ENCODE results near the gene TENM3. TPM values are rescaled to one million over a fixed set of nuclear protein-coding genes. Genes with fewer than 3 reads are reported as not detected.
"Not testable (repeated sequence)": the region's sequence is repeated elsewhere in the genome, so short reads cannot be mapped to it uniquely, and the experiment has no call there.

Gene TENM3
- total RNA-seq, 2 experiments from 2014 or later = not detected

DNA sequence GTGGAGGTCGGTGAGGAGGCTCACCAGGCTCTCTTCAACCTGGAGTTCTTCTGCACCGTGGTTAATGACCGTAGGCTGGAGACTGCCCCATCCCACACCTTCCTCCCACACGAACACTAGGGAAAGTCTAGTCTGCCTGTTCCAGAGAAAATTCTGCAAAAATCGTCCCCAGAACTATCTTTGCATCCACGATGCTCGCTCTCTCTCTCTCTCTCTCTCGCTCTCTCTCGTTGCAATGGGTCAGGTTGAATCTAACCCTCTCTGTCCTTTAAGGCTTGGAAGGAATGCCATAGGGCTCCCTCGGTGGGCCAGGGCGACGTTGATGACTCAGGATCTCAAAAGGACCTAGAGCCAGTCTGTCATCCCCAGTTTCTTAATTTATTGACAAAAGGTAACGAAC lies 562.5 kb downstream of the TENM3 start:
- CTCF ChIA-PET = interaction anchor here (1.0 to 1.6 kb wide), 2 partner anchors 19 to 24 kb away, joined by 3 read pairs; no protein-coding TSS in a partner anchor
- no peak overlapping the region for H3K27ac Mint-ChIP-seq
- intact Hi-C loops (cut with micrococcal nuclease) = loop anchor here (1.0 to 5.0 kb wide), 4 partner anchors 327 to 1663 kb away; no protein-coding TSS in a partner anchor
- H3K4me3 Mint-ChIP-seq = no peak overlapping the region
- peaks cover 17% of the 10 kb centered on the region for H3K4me1 Mint-ChIP-seq (ENCODE audit: low read depth)
- no peak for DNase-seq
- no peaks in the 10 kb centered on the region for H3K36me3 Mint-ChIP-seq (ENCODE audit: low read depth)
- H3K9me3 Mint-ChIP-seq = peaks cover 5% of the 10 kb centered on the region
- H3K27me3 Mint-ChIP-seq (ENCODE audit: low read depth) = no peaks in the 10 kb centered on the region

DNA sequence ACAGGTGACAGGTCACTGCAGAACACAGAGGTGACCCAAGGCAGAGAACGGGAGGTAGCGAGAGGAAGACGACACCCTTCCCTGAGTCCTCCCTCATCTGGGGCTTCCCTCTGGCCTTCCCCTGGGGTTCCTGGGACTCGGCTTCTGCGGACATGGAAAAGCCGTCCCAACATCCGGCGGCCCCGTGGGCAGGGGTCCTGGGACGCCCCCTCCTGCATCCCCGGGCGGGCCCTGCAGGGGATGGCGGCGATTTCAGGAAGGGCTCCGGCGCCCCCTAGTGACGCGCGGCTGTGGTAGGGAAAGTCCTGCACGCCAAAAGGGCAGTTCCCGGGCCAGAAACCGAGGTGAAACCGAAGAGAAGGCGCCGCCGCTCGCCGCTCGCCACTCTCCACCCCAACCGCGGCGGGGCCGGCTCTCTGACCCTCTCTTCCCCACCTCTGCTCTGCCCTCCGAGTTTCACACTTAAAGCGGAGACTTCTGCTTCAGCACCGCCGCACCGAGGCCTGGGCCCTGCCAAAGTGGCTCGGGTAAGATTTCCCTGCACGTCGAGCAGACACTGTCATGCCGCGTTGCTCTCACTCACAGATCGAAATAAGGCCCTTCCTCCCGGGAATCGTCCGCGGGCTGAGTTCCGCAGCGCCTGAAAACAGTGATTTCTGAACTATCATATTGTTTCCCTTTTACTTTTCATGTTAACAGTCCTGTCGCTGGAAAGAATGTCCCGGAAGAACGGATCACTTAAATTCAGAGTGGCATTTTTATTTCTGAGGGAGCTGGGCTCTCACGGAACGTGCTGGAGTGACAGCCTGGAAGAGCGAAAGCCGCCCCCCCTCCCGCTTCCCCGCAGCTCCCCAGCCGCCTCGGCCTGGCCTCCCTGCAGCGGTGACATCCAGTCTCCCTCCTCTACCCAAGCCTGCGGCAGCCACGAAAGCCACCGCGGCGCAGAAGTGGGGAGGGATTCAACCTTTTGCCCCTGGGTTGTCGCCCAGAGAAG lies 563.4 kb downstream of the TENM3 start:
- Mint-ChIP-seq H3K9me3 (peaks cover 9% of the 10 kb centered on the region), H3K4me1 (ENCODE audit: low read depth) (peaks cover 17% of the 10 kb centered on the region), H3K27ac (no peak overlapping the region), H3K27me3 (ENCODE audit: low read depth) (no peaks in the 10 kb centered on the region), H3K36me3 (ENCODE audit: low read depth) (no peaks in the 10 kb centered on the region), H3K4me3 (peak overlapping the region; percentile 77)
- peak; percentile 77 for DNase-seq
- CTCF ChIA-PET = interaction anchor here (0.7 to 1.6 kb wide), 4 partner anchors 11 to 380 kb away, joined by 3 to 4 read pairs (median 3); no protein-coding TSS in a partner anchor
- intact Hi-C loops (cut with micrococcal nuclease) = loop anchor here (1.0 to 5.0 kb wide), 4 partner anchors 328 to 1664 kb away; no protein-coding TSS in a partner anchor

DNA sequence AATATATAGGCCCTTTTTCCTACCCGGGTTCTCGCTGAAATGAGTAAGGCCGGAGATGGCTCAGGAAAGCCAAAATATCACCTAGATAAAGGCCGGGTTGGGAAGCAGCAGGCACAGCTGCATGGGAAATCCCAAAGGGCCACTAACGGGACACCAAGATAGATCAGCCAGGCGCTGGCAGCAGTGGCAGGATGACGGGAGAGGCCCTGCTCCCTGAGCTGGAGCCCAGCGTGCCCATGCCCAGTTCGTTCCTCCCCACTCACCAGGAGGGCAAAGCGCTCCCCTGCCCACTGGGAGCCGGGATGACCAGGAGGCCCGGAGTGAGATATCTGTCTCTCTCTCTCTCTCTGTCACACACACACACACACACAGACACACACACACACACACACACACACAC lies 564.1 kb downstream of the TENM3 start:
- intact Hi-C loops (cut with micrococcal nuclease) = loop anchor here (2.0 to 5.0 kb wide), 3 partner anchors 455 to 1665 kb away; no protein-coding TSS in a partner anchor

DNA sequence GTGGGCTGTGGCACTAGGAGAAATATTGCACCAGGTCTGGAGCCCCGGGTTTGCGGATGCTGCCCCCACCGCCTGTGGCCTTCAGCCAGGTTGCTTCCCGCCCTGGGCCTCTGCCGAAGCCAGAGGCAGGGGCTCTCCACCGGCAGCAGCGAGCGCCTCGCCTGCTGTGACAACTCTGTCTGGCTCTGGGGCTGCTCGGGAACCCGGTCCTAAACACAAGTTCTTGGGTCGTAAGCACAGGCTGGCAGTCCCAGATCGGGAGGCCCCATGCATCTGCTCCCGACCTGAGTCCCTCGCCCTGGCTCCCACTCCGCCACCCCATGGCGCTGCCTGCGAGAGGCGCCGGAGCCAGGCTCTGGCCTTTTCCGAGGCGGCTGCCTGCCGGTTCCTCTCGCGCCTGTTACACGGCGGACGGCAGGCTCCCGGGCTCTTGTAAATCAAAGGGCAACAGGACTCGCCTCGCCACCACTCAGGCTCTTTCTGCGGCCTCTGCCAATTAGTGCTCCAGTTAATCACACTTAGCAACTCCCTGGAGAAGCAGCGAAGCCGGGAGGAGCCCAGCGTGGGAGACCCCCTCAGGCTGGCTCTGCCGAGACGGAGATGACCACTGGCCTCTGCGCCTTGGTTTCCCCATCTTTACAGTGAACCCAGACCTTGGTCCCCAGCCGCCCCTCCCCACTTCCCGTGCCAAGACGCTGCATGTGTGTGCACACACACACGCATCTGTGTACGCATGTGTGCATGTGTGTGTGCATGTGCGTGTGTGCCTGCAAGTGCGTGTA lies 564.8 kb downstream of the TENM3 start:
- H3K36me3 Mint-ChIP-seq (ENCODE audit: low read depth) = peaks cover 2% of the 10 kb centered on the region
- H3K4me1 Mint-ChIP-seq (ENCODE audit: low read depth) = peaks cover 17% of the 10 kb centered on the region
- no peak overlapping the region for H3K4me3 Mint-ChIP-seq
- H3K9me3 Mint-ChIP-seq = peaks cover 15% of the 10 kb centered on the region
- no peak for DNase-seq
- intact Hi-C loops (cut with micrococcal nuclease) = loop anchor here (2.0 to 5.0 kb wide), 3 partner anchors 454 to 1665 kb away; no protein-coding TSS in a partner anchor
- CTCF ChIA-PET = interaction anchor here (0.5 kb wide), 1 partner anchor 341 kb away, joined by 4 read pairs; no protein-coding TSS in a partner anchor
- H3K27ac Mint-ChIP-seq = no peak overlapping the region
- H3K27me3 Mint-ChIP-seq (ENCODE audit: low read depth) = no peaks in the 10 kb centered on the region

More for the DNA sequence above, 564.1 kb downstream of the TENM3 start:
- Mint-ChIP-seq H3K27me3 (ENCODE audit: low read depth) (no peaks in the 10 kb centered on the region), H3K27ac (no peak overlapping the region), H3K9me3 (peaks cover 13% of the 10 kb centered on the region), H3K4me1 (ENCODE audit: low read depth) (peaks cover 17% of the 10 kb centered on the region), H3K4me3 (no peak overlapping the region), H3K36me3 (ENCODE audit: low read depth) (peaks cover 2% of the 10 kb centered on the region)
- CTCF ChIA-PET = interaction anchor here (0.5 to 1.1 kb wide), 4 partner anchors 11 to 381 kb away, joined by 3 to 4 read pairs (median 4); no protein-coding TSS in a partner anchor
- no peak for DNase-seq

DNA sequence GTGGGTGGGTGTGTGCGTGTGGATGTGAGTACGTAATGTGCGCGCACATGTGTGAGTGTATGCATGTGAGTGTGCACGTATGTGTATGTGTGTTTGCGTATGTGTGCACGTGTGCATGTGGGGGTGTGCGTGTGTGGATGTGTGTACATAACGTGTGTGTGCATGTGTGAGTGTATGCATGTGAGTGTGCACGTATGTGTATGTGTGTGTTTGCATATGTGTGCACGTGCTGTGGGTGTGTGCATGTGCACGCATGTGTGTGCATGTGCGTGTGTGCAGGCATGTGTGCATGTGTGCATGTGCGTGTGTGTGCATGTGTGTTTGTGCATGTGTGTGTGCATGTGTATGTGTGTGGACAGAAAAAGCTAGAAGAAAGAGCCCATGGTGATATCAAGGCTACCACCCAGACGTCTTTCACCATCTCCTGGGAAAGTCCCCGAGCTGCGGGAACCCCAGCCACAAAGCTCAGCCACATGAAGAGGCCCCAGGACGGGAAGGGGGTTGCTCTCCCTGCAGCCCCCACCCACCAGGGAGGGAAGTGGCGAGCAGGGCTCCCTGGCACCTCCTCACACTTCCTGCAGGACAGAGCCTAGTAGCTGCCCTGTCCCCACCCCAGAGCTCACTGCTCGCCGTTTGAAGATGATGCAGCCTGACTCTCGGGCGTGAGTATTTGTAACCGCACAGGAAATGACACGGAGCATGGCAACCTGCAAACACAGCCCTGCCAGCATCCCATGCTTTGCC lies 565.6 kb downstream of the TENM3 start:
- no peak overlapping the region for H3K27ac Mint-ChIP-seq
- DNase-seq = peak; percentile 71
- CTCF ChIA-PET = interaction anchor here (0.7 kb wide), 2 partner anchors 110 to 131 kb away, joined by 3 read pairs; no protein-coding TSS in a partner anchor

DNA sequence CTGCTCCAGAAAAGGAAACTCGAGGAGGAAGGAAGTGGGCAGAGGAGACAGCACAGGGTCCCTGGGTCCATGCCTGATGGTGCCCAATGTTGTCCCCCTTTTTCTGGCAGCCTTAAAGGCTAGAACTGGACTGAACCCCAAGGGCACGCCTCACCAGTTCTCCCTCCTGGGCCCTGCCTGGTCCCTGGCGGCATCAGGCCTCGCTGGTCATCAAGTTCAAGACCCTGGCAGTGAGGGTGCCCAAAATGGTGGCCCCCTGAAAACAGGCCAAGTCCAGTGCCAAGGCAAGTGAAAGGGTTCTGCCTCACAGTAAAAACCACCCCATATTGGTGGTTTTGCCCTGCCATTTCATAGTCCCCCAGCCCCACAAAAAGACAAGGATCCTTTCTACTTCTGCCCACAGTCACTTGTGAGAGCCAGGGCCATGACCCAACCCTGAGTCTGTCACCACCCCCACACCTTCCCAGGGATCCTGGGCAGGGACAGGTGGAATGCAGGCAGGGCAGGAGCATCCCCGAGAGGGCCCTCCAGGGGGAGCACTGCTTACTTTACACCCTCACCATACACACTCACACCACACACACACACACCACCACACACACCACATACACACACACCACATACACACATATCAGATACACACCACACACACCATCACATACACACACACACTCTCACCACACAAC lies 566.4 kb downstream of the TENM3 start:
- DNase-seq = peak; percentile 24
- no peak overlapping the region for H3K4me3 Mint-ChIP-seq
- H3K36me3 Mint-ChIP-seq (ENCODE audit: low read depth) = peaks cover 2% of the 10 kb centered on the region
- no peaks in the 10 kb centered on the region for H3K27me3 Mint-ChIP-seq (ENCODE audit: low read depth)
- intact Hi-C loops (cut with micrococcal nuclease) = loop anchor here (1.0 to 5.0 kb wide), 2 partner anchors 109 to 453 kb away; no protein-coding TSS in a partner anchor
- peaks cover 15% of the 10 kb centered on the region for H3K9me3 Mint-ChIP-seq
- CTCF ChIA-PET = interaction anchor here (0.7 kb wide), 2 partner anchors 109 to 130 kb away, joined by 3 read pairs; no protein-coding TSS in a partner anchor
- H3K27ac Mint-ChIP-seq = no peak overlapping the region
- peaks cover 17% of the 10 kb centered on the region for H3K4me1 Mint-ChIP-seq (ENCODE audit: low read depth)

More for the DNA sequence above, 565.6 kb downstream of the TENM3 start:
- H3K36me3 Mint-ChIP-seq (ENCODE audit: low read depth) = peaks cover 2% of the 10 kb centered on the region
- peaks cover 15% of the 10 kb centered on the region for H3K9me3 Mint-ChIP-seq
- H3K27me3 Mint-ChIP-seq (ENCODE audit: low read depth) = no peaks in the 10 kb centered on the region
- peaks cover 17% of the 10 kb centered on the region for H3K4me1 Mint-ChIP-seq (ENCODE audit: low read depth)
- intact Hi-C loops (cut with micrococcal nuclease) = loop anchor here (1.0 to 5.0 kb wide), 2 partner anchors 109 to 453 kb away; no protein-coding TSS in a partner anchor
- no peak overlapping the region for H3K4me3 Mint-ChIP-seq

DNA sequence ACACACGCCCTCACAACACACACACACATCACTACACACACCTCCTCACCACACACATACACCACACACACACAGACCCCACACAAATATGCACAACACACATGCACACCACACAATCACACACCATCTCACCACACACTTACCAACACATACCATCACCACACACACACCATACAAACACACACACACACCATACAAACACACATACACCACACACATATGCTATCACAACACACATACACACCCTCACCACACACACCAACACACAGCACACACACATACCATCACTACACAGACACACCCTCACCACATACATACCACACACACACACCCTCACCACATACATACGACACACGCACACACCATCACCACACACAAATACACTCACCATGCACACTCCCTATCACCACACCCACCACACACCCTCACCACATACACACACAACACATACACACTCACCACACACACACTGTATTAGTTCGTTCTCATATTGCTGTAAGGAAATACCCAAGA lies 567.0 kb downstream of the TENM3 start:
- intact Hi-C loops (cut with micrococcal nuclease) = no loop called here
- no peaks in the 10 kb centered on the region for H3K27me3 Mint-ChIP-seq (ENCODE audit: low read depth)
- no peak overlapping the region for H3K4me3 Mint-ChIP-seq
- no peak for DNase-seq
- CTCF ChIA-PET = no interaction called here
- peaks cover 2% of the 10 kb centered on the region for H3K36me3 Mint-ChIP-seq (ENCODE audit: low read depth)
- no peak overlapping the region for H3K27ac Mint-ChIP-seq
- peaks cover 17% of the 10 kb centered on the region for H3K4me1 Mint-ChIP-seq (ENCODE audit: low read depth)
- H3K9me3 Mint-ChIP-seq = peaks cover 15% of the 10 kb centered on the region

DNA sequence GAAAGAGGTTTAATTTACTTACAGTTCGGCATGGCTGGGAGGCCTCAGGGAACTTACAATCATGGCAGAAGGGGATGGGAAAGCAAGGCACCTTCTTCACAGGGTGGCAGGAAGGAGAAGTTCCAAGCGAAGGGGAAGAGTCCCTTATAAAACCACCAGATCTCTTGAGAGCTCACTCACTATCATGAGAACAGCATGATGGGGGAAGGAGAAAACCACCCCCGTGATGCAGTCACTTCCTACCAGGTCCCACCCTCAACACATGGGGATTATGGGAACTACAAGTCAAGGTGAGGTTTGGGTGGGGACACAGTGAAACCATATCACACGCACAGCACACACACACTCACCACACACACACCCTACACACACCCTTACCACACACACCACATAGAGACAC lies 569.7 kb downstream of the TENM3 start:
- DNase-seq = no peak
- Mint-ChIP-seq H3K36me3 (ENCODE audit: low read depth) (peaks cover 2% of the 10 kb centered on the region), H3K4me3 (no peak overlapping the region), H3K27ac (no peak overlapping the region), H3K4me1 (ENCODE audit: low read depth) (peaks cover 12% of the 10 kb centered on the region), H3K9me3 (peaks cover 15% of the 10 kb centered on the region), H3K27me3 (ENCODE audit: low read depth) (no peaks in the 10 kb centered on the region)
- CTCF ChIA-PET = no interaction called here
- intact Hi-C loops (cut with micrococcal nuclease) = no loop called here

DNA sequence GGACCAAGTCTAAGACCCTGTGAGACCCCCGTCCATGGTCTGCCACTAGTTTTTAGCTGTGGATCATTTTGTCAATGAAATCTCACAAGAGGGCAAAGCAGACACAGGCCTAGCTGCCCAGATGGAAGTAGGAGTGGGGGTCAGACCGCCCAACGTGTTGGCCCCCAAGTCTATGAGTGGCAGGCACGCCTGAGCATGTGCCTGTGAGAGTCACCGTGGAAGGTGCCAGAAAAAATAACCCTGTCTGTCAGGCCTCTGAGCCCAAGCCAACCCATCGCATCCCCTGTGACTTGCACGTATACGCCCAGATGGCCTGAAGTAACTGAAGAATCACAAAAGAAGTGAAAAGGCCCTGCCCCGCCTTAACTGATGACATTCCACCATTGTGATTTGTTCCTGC lies 570.9 kb downstream of the TENM3 start:
- H3K36me3 Mint-ChIP-seq (ENCODE audit: low read depth) = not testable (repeated sequence)

DNA sequence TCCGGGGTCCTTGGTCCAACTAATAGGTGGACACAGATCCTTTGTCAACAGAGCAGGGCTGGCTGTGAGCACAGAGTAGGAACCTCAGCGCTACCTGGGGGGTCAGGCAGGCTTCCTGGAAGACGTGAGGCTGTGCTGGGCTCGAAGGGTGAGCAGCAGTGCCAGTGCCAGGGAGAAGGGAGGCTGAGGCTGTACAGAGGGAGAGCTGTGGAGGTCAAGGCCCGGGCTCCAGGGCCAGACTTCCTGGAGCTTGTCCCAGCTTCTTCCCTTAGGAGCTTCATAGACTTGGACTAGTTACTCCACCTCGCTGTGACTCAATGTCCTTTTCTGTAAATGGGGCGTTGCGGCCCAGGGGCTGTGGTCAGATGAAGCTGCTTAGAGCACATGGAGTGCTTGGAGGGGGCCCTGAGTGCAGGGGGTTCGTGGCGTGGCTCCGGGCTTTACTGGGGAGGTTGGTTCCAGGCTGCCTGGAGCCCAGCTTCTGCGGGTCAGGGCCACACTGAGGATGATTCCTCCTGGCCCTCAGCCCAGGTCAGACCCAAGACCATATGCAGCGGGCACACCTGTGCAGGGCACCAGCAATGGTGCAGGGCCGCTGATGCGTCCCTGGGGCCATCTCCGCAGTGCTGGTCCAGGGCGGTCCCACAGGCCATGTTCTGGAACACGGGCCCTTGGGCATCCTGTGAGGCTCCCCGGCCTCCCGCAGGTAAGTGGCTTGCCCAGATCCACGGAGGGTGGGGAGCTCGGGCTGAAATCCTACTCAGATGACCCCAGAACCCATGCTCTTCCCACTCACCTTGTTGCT lies 575.9 kb downstream of the TENM3 start:
- H3K36me3 Mint-ChIP-seq (ENCODE audit: low read depth) = no peaks in the 10 kb centered on the region
- intact Hi-C loops (cut with micrococcal nuclease) = no loop called here
- H3K4me3 Mint-ChIP-seq = no peak overlapping the region
- CTCF ChIA-PET = no interaction called here
- H3K4me1 Mint-ChIP-seq (ENCODE audit: low read depth) = no peaks in the 10 kb centered on the region
- no peaks in the 10 kb centered on the region for H3K27me3 Mint-ChIP-seq (ENCODE audit: low read depth)
- no peaks in the 10 kb centered on the region for H3K9me3 Mint-ChIP-seq
- no peak for DNase-seq
- H3K27ac Mint-ChIP-seq = no peak overlapping the region

More for the DNA sequence above, 570.9 kb downstream of the TENM3 start:
- H3K9me3 Mint-ChIP-seq = peaks cover 12% of the 10 kb centered on the region
- H3K4me3 Mint-ChIP-seq; CTCF ChIA-PET; intact Hi-C loops (cut with micrococcal nuclease); H3K4me1 Mint-ChIP-seq (ENCODE audit: low read depth); H3K27me3 Mint-ChIP-seq (ENCODE audit: low read depth); H3K27ac Mint-ChIP-seq; DNase-seq: not testable (repeated sequence)
